Measurements from ENCODE around the gene UGT3A1. TPM values are rescaled to one million over a fixed set of nuclear protein-coding genes. Genes with fewer than 3 reads are reported as not detected.

Gene UGT3A1
- total RNA-seq, 1 donor from 2014 or later: not detected

GRCh38 chr5:35903631-35904203 lies 87.5 kb downstream of the UGT3A1 start:
- Mint-ChIP-seq H3K9me3 (ENCODE audit: low read depth) (no peaks in the 10 kb centered on the region), H3K4me1 (ENCODE audit: low read depth) (no peaks in the 10 kb centered on the region), H3K4me3 (ENCODE audit: unreplicated experiment) (no peak overlapping the region), H3K27me3 (ENCODE audit: low read depth) (no peaks in the 10 kb centered on the region), H3K36me3 (ENCODE audit: low read depth) (no peaks in the 10 kb centered on the region), H3K27ac (ENCODE audit: unreplicated experiment) (no peak overlapping the region)
- DNase-seq (ENCODE audit: low spot score): no peak
- no peak for TF ChIP-seq CTCF (IDR thresholded peaks at IDR 0.05)

GRCh38 chr5:35902046-35902672 lies 89.0 kb downstream of the UGT3A1 start:
- Mint-ChIP-seq H3K4me3 (ENCODE audit: unreplicated experiment) (no peak overlapping the region), H3K4me1 (ENCODE audit: low read depth) (no peaks in the 10 kb centered on the region), H3K27ac (ENCODE audit: unreplicated experiment) (no peak overlapping the region), H3K27me3 (ENCODE audit: low read depth) (no peaks in the 10 kb centered on the region), H3K9me3 (ENCODE audit: low read depth) (no peaks in the 10 kb centered on the region), H3K36me3 (ENCODE audit: low read depth) (no peaks in the 10 kb centered on the region)
- no peak for TF ChIP-seq CTCF (IDR thresholded peaks at IDR 0.05)
- no peak for DNase-seq (ENCODE audit: low spot score)

Other genes with a start within 250 kb of the UGT3A1 start
- 0.36 to 0.56 TPM (median 0.50 TPM) in 3 replicates for gene IL7R, start 134.5 kb downstream of the UGT3A1 start, total RNA-seq
- gene CAPSL, start 52.8 kb downstream of the UGT3A1 start, total RNA-seq: not detected in 3 replicates
- gene UGT3A2, start 75.5 kb upstream of the UGT3A1 start, total RNA-seq: not detected in 3 replicates
- gene LMBRD2, start 160.5 kb upstream of the UGT3A1 start, total RNA-seq: 11.3 to 11.8 TPM (median 11.6 TPM) in 3 replicates
- 34.8 to 41.1 TPM (median 36.1 TPM) in 3 replicates for gene SKP2, start 160.7 kb upstream of the UGT3A1 start, total RNA-seq

Measured in chondrocyte (in vitro differentiated cells).